CD1c-positive myeloid dendritic cell (primary cell): Measurements from ENCODE around the gene MAD1L1.
A peak's percentile ranks its signal among the peaks of the same experiment; 100 is the strongest.
"Not testable (repeated sequence)": the region's sequence is repeated elsewhere in the genome, so short reads cannot be mapped to it uniquely, and the experiment has no call there.

Source experiments
- DNase-seq: peaks from one replicate; pipeline ENCODE4 v3.0.0-alpha.2; 2016; ENCODE audit errors: extremely low spot score

The MAD1L1 gene

GRCh38 chr7:1841286-1842021 is 391.3 kb downstream of the MAD1L1 start:
- not testable (repeated sequence) for DNase-seq

- not testable (repeated sequence) for DNase-seq
Observed at GRCh38 chr7:1840744-1841143, 392.0 kb downstream of the MAD1L1 start.

- DNase-seq: no peak
Observed at GRCh38 chr7:1839701-1840100, 393.0 kb downstream of the MAD1L1 start.

GRCh38 chr7:1838911-1839531 is 393.7 kb downstream of the MAD1L1 start:
- not testable (repeated sequence) for DNase-seq

- DNase-seq: not testable (repeated sequence)
Observed at GRCh38 chr7:1838544-1838872, 394.2 kb downstream of the MAD1L1 start.

- not testable (repeated sequence) for DNase-seq
Observed at GRCh38 chr7:1837696-1838543, 394.8 kb downstream of the MAD1L1 start.

- not testable (repeated sequence) for DNase-seq
Observed at GRCh38 chr7:1831933-1832535, 400.7 kb downstream of the MAD1L1 start.

- DNase-seq: peak; percentile 20
Observed at GRCh38 chr7:1831471-1831870, 401.3 kb downstream of the MAD1L1 start.

- not testable (repeated sequence) for DNase-seq
Observed at GRCh38 chr7:1829668-1830067, 403.1 kb downstream of the MAD1L1 start.

- DNase-seq: no peak
Observed at GRCh38 chr7:1829111-1829510, 403.6 kb downstream of the MAD1L1 start.

- DNase-seq: not testable (repeated sequence)
Observed at GRCh38 chr7:1828170-1828569, 404.6 kb downstream of the MAD1L1 start.

GRCh38 chr7:1827521-1827981 is 405.2 kb downstream of the MAD1L1 start:
- not testable (repeated sequence) for DNase-seq

GRCh38 chr7:1826931-1827330 is 405.8 kb downstream of the MAD1L1 start:
- DNase-seq: not testable (repeated sequence)

GRCh38 chr7:1825897-1826741 is 406.6 kb downstream of the MAD1L1 start:
- no peak for DNase-seq

GRCh38 chr7:1825647-1825896 is 407.2 kb downstream of the MAD1L1 start:
- not testable (repeated sequence) for DNase-seq

- not testable (repeated sequence) for DNase-seq
Observed at GRCh38 chr7:1824882-1825646, 407.7 kb downstream of the MAD1L1 start.

- not testable (repeated sequence) for DNase-seq
Observed at GRCh38 chr7:1824151-1824881, 408.4 kb downstream of the MAD1L1 start.

GRCh38 chr7:1823376-1824150 is 409.2 kb downstream of the MAD1L1 start:
- DNase-seq: no peak

- DNase-seq: no peak
Observed at GRCh38 chr7:1819259-1819841, 413.4 kb downstream of the MAD1L1 start.
